Mononuclear cell (primary cell): Measurements from ENCODE around the gene RNF43. TPM values are rescaled to one million over a fixed set of nuclear protein-coding genes. Genes with fewer than 3 reads are reported as not detected.

ENCODE experiments used
- H3K27me3 ChIP-seq: 2 replicates; pipeline ENCODE4 v1.6.0; 2011; ENCODE audit warnings: low read length, control low read depth; ENCODE audit not compliant: insufficient read depth
- H3K4me1 ChIP-seq: 2 replicates; pipeline ENCODE4 v1.5.1; 2011; ENCODE audit warnings: mild to moderate bottlenecking, low read length, control low read depth; ENCODE audit not compliant: insufficient read depth
- H3K4me3 ChIP-seq: 2 replicates; pipeline ENCODE4 v1.5.1; 2011; ENCODE audit warnings: mild to moderate bottlenecking, low read length, moderate library complexity
- H3K9me3 ChIP-seq: 2 replicates; pipeline ENCODE4 v1.5.1; 2011; ENCODE audit warnings: low read depth, mild to moderate bottlenecking, control low read depth, low read length
- total RNA-seq: library from RNA; depleted of rRNA; stranded (reverse); fragments of >200 nt; gene quantifications from one replicate; pipeline ENCODE4 v1.2.3, GENCODE V29; 2012

Gene RNF43
- total RNA-seq, 1 donor = 0.42 TPM

- Histone ChIP-seq H3K27me3 (no peaks in the 10 kb centered on the region), H3K4me3 (no peak overlapping the region), H3K9me3 (no peaks in the 10 kb centered on the region), H3K4me1 (peaks cover 20% of the 10 kb centered on the region)
These were observed 48.5 kb downstream of the RNF43 start for GRCh38 chr17:58368860-58369213.

Other genes with a start within 250 kb of the RNF43 start
- gene EPX, start 224.8 kb downstream of the RNF43 start, total RNA-seq = under 0.01 TPM
- 1.2 TPM for gene MKS1, start 198.3 kb downstream of the RNF43 start, total RNA-seq
- not detected for gene LPO, start 178.9 kb downstream of the RNF43 start, total RNA-seq
- gene MPO, start 136.6 kb downstream of the RNF43 start, total RNA-seq = 0.42 TPM
- gene TSPOAP1, start 88.7 kb downstream of the RNF43 start, total RNA-seq = 22.4 TPM
- gene SUPT4H1, start 65.3 kb downstream of the RNF43 start, total RNA-seq = 65.3 TPM
- 1.7 TPM for gene HSF5, start 70.9 kb upstream of the RNF43 start, total RNA-seq
- gene MTMR4, start 97.1 kb upstream of the RNF43 start, total RNA-seq = 18.2 TPM